Kidney (tissue), 14 donors: Measurements from ENCODE around the gene USP47. TPM values are rescaled to one million over a fixed set of nuclear protein-coding genes. Genes with fewer than 3 reads are reported as not detected.

ENCODE experiments used
- DNase-seq, 5 donors: peaks; one replicate each; pipeline ENCODE4 v3.0.0-alpha.2; 2013 to 2020
- FAIRE-seq: peaks from 2 replicates; lab custom pipeline; 2012; peaks lifted over from hg19 to GRCh38; lab: Jason Lieb, UNC
- H3K27ac ChIP-seq, 2 donors: one replicate each; pipeline ENCODE4 v1.7.0; 2013; ENCODE audit warnings: low read depth in 2 of 2, low read length in 2 of 2, inconsistent platforms in 1 of 2
- H3K27me3 ChIP-seq: one replicate; pipeline ENCODE4 v1.7.1; 2013; ENCODE audit warnings: low read length, inconsistent platforms; ENCODE audit not compliant: control insufficient read depth, insufficient read depth
- H3K36me3 ChIP-seq, 3 donors: one replicate each; pipeline versions ENCODE4 v1.7.0 to v1.7.1; 2013; ENCODE audit warnings: low read length in 3 of 3, control low read depth in 1 of 3, inconsistent platforms in 1 of 3; ENCODE audit not compliant: insufficient read depth in 3 of 3, control insufficient read depth in 2 of 3
- H3K4me1 ChIP-seq, 3 donors: one replicate each; pipeline versions ENCODE4 v1.7.0 to v1.7.1; 2013; ENCODE audit warnings: low read length in 3 of 3, inconsistent platforms in 1 of 3, low read depth in 1 of 3; ENCODE audit not compliant: control insufficient read depth in 2 of 3, insufficient read depth in 2 of 3
- H3K4me3 ChIP-seq, 3 donors: one replicate each; pipeline versions ENCODE4 v1.7.0 to v1.8.1; 2013; ENCODE audit warnings: low read length in 3 of 3, control low read depth in 1 of 3, inconsistent platforms in 1 of 3
- H3K9ac ChIP-seq, 3 donors: one replicate each; pipeline versions ENCODE4 v1.7.0 to v1.7.1; 2013; ENCODE audit warnings: low read length in 3 of 3, control low read depth in 1 of 3, inconsistent platforms in 1 of 3
- H3K9me3 ChIP-seq, 3 donors: one replicate each; pipeline versions ENCODE4 v1.7.0 to v1.7.1; 2013; ENCODE audit warnings: low read length in 3 of 3, control low read depth in 1 of 3, inconsistent platforms in 1 of 3; ENCODE audit not compliant: control insufficient read depth in 2 of 3, insufficient read depth in 1 of 3
- intact Hi-C: fragments of 100-400 bp; cut with DNase I; formaldehyde crosslinking; loops from one replicate; pipeline ENCODE4 v1.11.1; 2022
- polyA plus RNA-seq: library from polyadenylated mRNA; stranded (reverse); fragments of 350-450 nt; fragmentation: Illumina TruSeq; extraction: RNeasy Lipid Tissue Mini Kit (QIAGEN cat#74804); gene quantifications from one replicate; pipeline ENCODE4 v1.2.3, GENCODE V29; 2014; ENCODE audit warnings: low read depth, low replicate concordance; ENCODE audit not compliant: insufficient read depth
- total RNA-seq: library from RNA; stranded (reverse); fragmentation: NEBNext Ultra II Directional; extraction: Animal tissue kit (Norgen Biotek cat#: 25700); gene quantifications from one replicate; pipeline ENCODE4 v1.2.1, GENCODE V29; 2021
- TF ChIP-seq, protein P1 (sequence below): IDR thresholded peaks from 3 replicates; pipeline ENCODE4 v1.5.1; 2012; ENCODE audit warnings: mild to moderate bottlenecking, moderate library complexity, borderline replicate concordance; ENCODE audit not compliant: insufficient read depth; ENCODE audit errors: extremely low read depth
- donor health status: control.
- donor health status: control.
- donor health status: control.
- donor health status: control.
- donor health status: control.
- donor health status: DM: yes; HTN: yes; CAD: no.
- donor health status: Normal renal cell carcinoma (clear cell type).

Gene USP47
- total and polyA plus RNA-seq, 2 donors from 2014 or later: 16.3 to 43.3 TPM

DNA sequence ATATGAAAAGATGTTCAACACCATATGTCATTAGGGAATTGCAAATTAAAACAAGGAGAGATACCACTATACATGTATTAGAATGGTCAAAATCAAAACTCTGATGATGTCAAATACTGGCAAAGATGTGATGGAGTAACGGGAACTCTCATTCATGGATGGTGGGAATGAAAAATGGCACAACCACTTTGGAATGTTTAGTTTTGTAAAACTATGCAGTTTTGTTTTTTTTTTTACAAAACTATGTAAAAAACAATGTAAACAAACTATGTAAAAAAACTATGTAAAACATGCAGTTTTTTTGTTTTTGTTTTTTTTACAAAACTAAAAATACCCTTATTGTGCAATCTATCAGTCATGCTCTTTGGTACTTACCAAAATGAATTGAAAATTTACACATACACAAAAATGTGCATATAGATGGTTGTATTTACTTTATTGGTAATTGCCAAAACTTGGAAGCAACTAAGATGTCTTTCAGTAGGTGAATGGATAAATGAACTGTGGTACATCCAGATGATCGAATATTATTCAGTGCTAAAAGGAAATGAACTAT, 5.0 kb upstream of the USP47 start:
- FAIRE-seq (no peak), DNase-seq (no peak)
- Histone ChIP-seq H3K27me3 (no peaks in the 10 kb centered on the region), H3K4me3 (no peak overlapping the region), H3K9ac (no peak overlapping the region), H3K27ac (no peak overlapping the region), H3K9me3 (no peaks in the 10 kb centered on the region), H3K4me1 (no peaks in the 10 kb centered on the region), H3K36me3 (no peaks in the 10 kb centered on the region)
- TF ChIP-seq, protein P1, sequence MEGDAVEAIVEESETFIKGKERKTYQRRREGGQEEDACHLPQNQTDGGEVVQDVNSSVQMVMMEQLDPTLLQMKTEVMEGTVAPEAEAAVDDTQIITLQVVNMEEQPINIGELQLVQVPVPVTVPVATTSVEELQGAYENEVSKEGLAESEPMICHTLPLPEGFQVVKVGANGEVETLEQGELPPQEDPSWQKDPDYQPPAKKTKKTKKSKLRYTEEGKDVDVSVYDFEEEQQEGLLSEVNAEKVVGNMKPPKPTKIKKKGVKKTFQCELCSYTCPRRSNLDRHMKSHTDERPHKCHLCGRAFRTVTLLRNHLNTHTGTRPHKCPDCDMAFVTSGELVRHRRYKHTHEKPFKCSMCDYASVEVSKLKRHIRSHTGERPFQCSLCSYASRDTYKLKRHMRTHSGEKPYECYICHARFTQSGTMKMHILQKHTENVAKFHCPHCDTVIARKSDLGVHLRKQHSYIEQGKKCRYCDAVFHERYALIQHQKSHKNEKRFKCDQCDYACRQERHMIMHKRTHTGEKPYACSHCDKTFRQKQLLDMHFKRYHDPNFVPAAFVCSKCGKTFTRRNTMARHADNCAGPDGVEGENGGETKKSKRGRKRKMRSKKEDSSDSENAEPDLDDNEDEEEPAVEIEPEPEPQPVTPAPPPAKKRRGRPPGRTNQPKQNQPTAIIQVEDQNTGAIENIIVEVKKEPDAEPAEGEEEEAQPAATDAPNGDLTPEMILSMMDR: no peak
- intact Hi-C loops: no loop called here

GRCh38 chr11:11839718-11840117, 2.1 kb upstream of the USP47 start:
- Histone ChIP-seq H3K9ac (no peak overlapping the region), H3K36me3 (no peaks in the 10 kb centered on the region), H3K4me3 (no peak overlapping the region), H3K4me1 (peaks cover 0 to 10% (median 9%) of the 10 kb centered on the region in 3 donors), H3K9me3 (no peaks in the 10 kb centered on the region), H3K27ac (no peak overlapping the region), H3K27me3 (no peaks in the 10 kb centered on the region)
- intact Hi-C loops: no loop called here
- TF ChIP-seq, protein P1: no peak
- DNase-seq: no peak
- no peak for FAIRE-seq

GRCh38 chr11:11841116-11841722, 553 bp upstream of the USP47 start:
- H3K27ac ChIP-seq: peak overlapping the region; percentile 96 to 99
- no peaks in the 10 kb centered on the region for H3K9me3 ChIP-seq
- intact Hi-C loops: no loop called here
- H3K36me3 ChIP-seq: no peaks in the 10 kb centered on the region
- peaks cover 0 to 14% (median 12%) of the 10 kb centered on the region in 3 donors for H3K4me1 ChIP-seq
- TF ChIP-seq, protein P1: peak; percentile 22
- DNase-seq: peak in 3 of 5 donors; percentile 75 to 78 (median 76)
- peak overlapping the region; percentile 82 to 94 (median 86) for H3K9ac ChIP-seq
- FAIRE-seq: no peak
- no peaks in the 10 kb centered on the region for H3K27me3 ChIP-seq
- H3K4me3 ChIP-seq: peak overlapping the region; percentile 86 to 89 (median 88)
